Stimulated activated naive CD8-positive, alpha-beta T cell treated with anti-CD3 and anti-CD28 coated beads, Interleukin-15, Interleukin-2, amounts not matched to agents 100 U/mL and 50 U/mL, for 24 hours (primary cell): Measurements from ENCODE around the gene OR10H5.
"Not testable (repeated sequence)": the region's sequence is repeated elsewhere in the genome, so short reads cannot be mapped to it uniquely, and the experiment has no call there.

Experiments
- ATAC-seq: fragments of 150-1000 bp; cut with Tn5 transposase; one replicate; pipeline ENCODE4 v1.10.0; 2021
- DNase-seq: peaks from one replicate; pipeline ENCODE4 v3.0.0; 2021

The OR10H5 gene

GRCh38 chr19:15811476-15811875 lies 24.0 kb downstream of the OR10H5 start:
- DNase-seq (no peak), ATAC-seq (no peak)

- DNase-seq (no peak), ATAC-seq (no peak)
These were observed 24.7 kb downstream of the OR10H5 start for GRCh38 chr19:15812060-15812722.

- ATAC-seq (no peak), DNase-seq (no peak)
These were observed 26.5 kb downstream of the OR10H5 start for GRCh38 chr19:15813916-15814315.

GRCh38 chr19:15815306-15815705 lies 27.8 kb downstream of the OR10H5 start, which contains the start of gene OR10H1:
TSS of gene OR10H1 (minus strand) at chr19:15815664. CDS start at chr19:15808037, 7,627 bp downstream.
- no peak for DNase-seq
- ATAC-seq = no peak

- ATAC-seq (no peak), DNase-seq (no peak)
These were observed 33.2 kb downstream of the OR10H5 start for GRCh38 chr19:15820646-15821045.

- ATAC-seq (no peak), DNase-seq (no peak)
These were observed 38.3 kb downstream of the OR10H5 start for GRCh38 chr19:15825753-15826152.

- DNase-seq = no peak
- ATAC-seq = no peak
These were observed 40.7 kb downstream of the OR10H5 start for GRCh38 chr19:15828121-15828610.

GRCh38 chr19:15828611-15829305 lies 41.3 kb downstream of the OR10H5 start:
- not testable (repeated sequence) for DNase-seq, ATAC-seq

- ATAC-seq (no peak), DNase-seq (no peak)
These were observed 41.8 kb downstream of the OR10H5 start for GRCh38 chr19:15829306-15829698.

- DNase-seq = no peak
- no peak for ATAC-seq
These were observed 42.3 kb downstream of the OR10H5 start for GRCh38 chr19:15829786-15830185.

- DNase-seq = no peak
- ATAC-seq = no peak
These were observed 44.2 kb downstream of the OR10H5 start for GRCh38 chr19:15831626-15832025.

GRCh38 chr19:15834232-15834631 lies 46.8 kb downstream of the OR10H5 start:
- not testable (repeated sequence) for ATAC-seq, DNase-seq

GRCh38 chr19:15835565-15836329 lies 48.3 kb downstream of the OR10H5 start:
- ATAC-seq (peak; percentile 8), DNase-seq (peak; percentile 24)

GRCh38 chr19:15836330-15837220 lies 49.1 kb downstream of the OR10H5 start:
- ATAC-seq (peak; percentile 97), DNase-seq (peak; percentile 94)

GRCh38 chr19:15837221-15837731 lies 49.8 kb downstream of the OR10H5 start:
- no peak for ATAC-seq
- no peak for DNase-seq

GRCh38 chr19:15838351-15838750 lies 50.9 kb downstream of the OR10H5 start:
- no peak for DNase-seq
- ATAC-seq = no peak

GRCh38 chr19:15839888-15840287 lies 52.4 kb downstream of the OR10H5 start:
- DNase-seq = not testable (repeated sequence)

GRCh38 chr19:15840833-15841232 lies 53.4 kb downstream of the OR10H5 start:
- DNase-seq (no peak), ATAC-seq (no peak)

More at GRCh38 chr19:15839888-15840287, 52.4 kb downstream of the OR10H5 start:
- ATAC-seq = not testable (repeated sequence)

- ATAC-seq = no peak
- DNase-seq = peak; percentile 29
These were observed 54.6 kb downstream of the OR10H5 start for GRCh38 chr19:15841875-15842569.

GRCh38 chr19:15843203-15843893 lies 55.9 kb downstream of the OR10H5 start:
- no peak for ATAC-seq
- DNase-seq = no peak
